Loucy (cell line): ENCODE data around the gene NEK9.

ENCODE experiments used
- CTCF ChIP-seq: fragments of 200-600 bp; sonication (generic); conservative IDR thresholded peaks from 2 replicates; pipeline ENCODE4 v1.5.1; 2014; ENCODE audit warnings: mild to moderate bottlenecking, antibody characterized with exemption, low read length
- EZH2phosphoT487 ChIP-seq: fragments of 200-600 bp; IDR thresholded peaks from 2 replicates; pipeline ENCODE4 v1.6.1; 2018; ENCODE audit warnings: antibody characterized with exemption, mild to moderate bottlenecking, moderate library complexity, borderline replicate concordance

GRCh38 chr14:75047506-75047905, 79.3 kb downstream of the NEK9 start:
- no peak for TF ChIP-seq CTCF
- TF ChIP-seq EZH2phosphoT487: no peak
